A172 (cell line): ENCODE measurements around the gene ANKRD55. TPM values are rescaled to one million over a fixed set of nuclear protein-coding genes. Genes with fewer than 3 reads are reported as not detected.

Experiments
- total RNA-seq: library from RNA; depleted of rRNA; stranded (reverse); fragments of >200 nt; shearing (Covaris generic); gene quantifications from 2 replicates; pipeline ENCODE4 v1.2.3, GENCODE V29; 2014; rRNA removed

Gene ANKRD55
- total RNA-seq, 1 experiment from 2014 or later: not detected

Other genes starting within 250 kb of the ANKRD55 start
- 97.7 and 112 TPM in 2 replicates for gene IL6ST, start 238.4 kb downstream of the ANKRD55 start, total RNA-seq